ENCODE results near the gene RNF144B.

- TF ChIP-seq CTCF (conservative IDR thresholded peaks at IDR 0.05), result no peak
- no peak for TF ChIP-seq EZH2 (IDR thresholded peaks at IDR 0.05; ENCODE audit: low read depth)
These were observed 86.6 kb downstream of the RNF144B start for GRCh38 chr6:18473755-18474154.

Data from PC-9 (cell line).